ENCODE measurements around the gene XIRP2. TPM values are rescaled to one million over a fixed set of nuclear protein-coding genes. Genes with fewer than 3 reads are reported as not detected.

The XIRP2 gene
- total RNA-seq, 2 donors from 2014 or later: 0.06 to 3.1 TPM

GRCh38 chr2:166944909-166945308 is 56.6 kb downstream of the XIRP2 start:
- H3K4me1 ChIP-seq (replicated peaks): no peaks in the 10 kb centered on the region
- no peak overlapping the region for H3K27ac ChIP-seq
- no peak overlapping the region for H3K4me3 ChIP-seq
- H3K9me3 ChIP-seq: no peaks in the 10 kb centered on the region
- intact Hi-C loops (cut with DNase I): no loop called here
- no peaks in the 10 kb centered on the region for H3K36me3 ChIP-seq
- no peaks in the 10 kb centered on the region for H3K27me3 ChIP-seq (replicated peaks; ENCODE audit: insufficient read depth)
- DNase-seq (ENCODE audit: low spot score): no peak
- WGBS: 100% methylated on average over 1 of the region's 1 CpG
- TF ChIP-seq, protein P1, sequence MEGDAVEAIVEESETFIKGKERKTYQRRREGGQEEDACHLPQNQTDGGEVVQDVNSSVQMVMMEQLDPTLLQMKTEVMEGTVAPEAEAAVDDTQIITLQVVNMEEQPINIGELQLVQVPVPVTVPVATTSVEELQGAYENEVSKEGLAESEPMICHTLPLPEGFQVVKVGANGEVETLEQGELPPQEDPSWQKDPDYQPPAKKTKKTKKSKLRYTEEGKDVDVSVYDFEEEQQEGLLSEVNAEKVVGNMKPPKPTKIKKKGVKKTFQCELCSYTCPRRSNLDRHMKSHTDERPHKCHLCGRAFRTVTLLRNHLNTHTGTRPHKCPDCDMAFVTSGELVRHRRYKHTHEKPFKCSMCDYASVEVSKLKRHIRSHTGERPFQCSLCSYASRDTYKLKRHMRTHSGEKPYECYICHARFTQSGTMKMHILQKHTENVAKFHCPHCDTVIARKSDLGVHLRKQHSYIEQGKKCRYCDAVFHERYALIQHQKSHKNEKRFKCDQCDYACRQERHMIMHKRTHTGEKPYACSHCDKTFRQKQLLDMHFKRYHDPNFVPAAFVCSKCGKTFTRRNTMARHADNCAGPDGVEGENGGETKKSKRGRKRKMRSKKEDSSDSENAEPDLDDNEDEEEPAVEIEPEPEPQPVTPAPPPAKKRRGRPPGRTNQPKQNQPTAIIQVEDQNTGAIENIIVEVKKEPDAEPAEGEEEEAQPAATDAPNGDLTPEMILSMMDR (IDR thresholded peaks at IDR 0.05): no peak
- TF ChIP-seq POLR2A (IDR thresholded peaks at IDR 0.05) (no peak), POLR2AphosphoS5 (IDR thresholded peaks at IDR 0.05) (no peak)

DNA sequence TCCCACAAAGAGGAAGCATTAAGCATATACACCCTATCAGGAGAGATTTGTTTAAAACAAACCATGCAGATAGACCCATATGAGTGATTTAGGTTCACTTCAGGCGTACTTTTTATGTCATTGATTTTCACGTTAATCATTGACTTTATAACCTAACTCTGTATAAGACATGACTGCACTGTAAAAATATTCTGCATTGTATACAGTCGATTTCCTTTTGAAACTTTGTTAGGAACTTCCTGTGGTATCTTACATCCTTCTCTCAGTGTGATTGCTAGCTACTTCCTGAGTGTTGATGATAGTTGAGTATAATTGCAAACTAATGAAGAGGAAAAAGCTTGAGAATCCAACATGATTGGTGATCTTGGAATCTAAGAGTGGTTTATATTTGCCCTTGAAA is 69.4 kb downstream of the XIRP2 start:
- H3K27me3 ChIP-seq (replicated peaks; ENCODE audit: insufficient read depth): peaks cover 2% of the 10 kb centered on the region
- no peak overlapping the region for H3K4me3 ChIP-seq
- H3K9me3 ChIP-seq: no peaks in the 10 kb centered on the region
- TF ChIP-seq, protein P1 (IDR thresholded peaks at IDR 0.05): no peak
- TF ChIP-seq POLR2AphosphoS5 (IDR thresholded peaks at IDR 0.05) (no peak), POLR2A (IDR thresholded peaks at IDR 0.05) (no peak)
- no peaks in the 10 kb centered on the region for H3K36me3 ChIP-seq
- intact Hi-C loops (cut with DNase I): no loop called here
- 48% methylated on average over 3 of the region's 3 CpGs for WGBS
- no peak overlapping the region for H3K27ac ChIP-seq
- no peaks in the 10 kb centered on the region for H3K4me1 ChIP-seq (replicated peaks)
- no peak for DNase-seq (ENCODE audit: low spot score)

- WGBS: 67% methylated on average over 4 of the region's 4 CpGs
- Histone ChIP-seq H3K4me1 (replicated peaks) (no peaks in the 10 kb centered on the region), H3K4me3 (no peak overlapping the region), H3K27me3 (replicated peaks; ENCODE audit: insufficient read depth) (peaks cover 2% of the 10 kb centered on the region), H3K36me3 (no peaks in the 10 kb centered on the region), H3K9me3 (no peaks in the 10 kb centered on the region), H3K27ac (no peak overlapping the region)
- no peak for DNase-seq (ENCODE audit: low spot score)
- intact Hi-C loops (cut with DNase I): no loop called here
- TF ChIP-seq, protein P1 (IDR thresholded peaks at IDR 0.05): no peak
- no peak for TF ChIP-seq POLR2AphosphoS5 (IDR thresholded peaks at IDR 0.05)
- no peak for TF ChIP-seq POLR2A (IDR thresholded peaks at IDR 0.05)
Observed at GRCh38 chr2:166958986-166959481, 70.8 kb downstream of the XIRP2 start.

GRCh38 chr2:166959556-166959955 is 71.3 kb downstream of the XIRP2 start:
- Histone ChIP-seq H3K27ac (no peak overlapping the region), H3K36me3 (no peaks in the 10 kb centered on the region), H3K4me1 (replicated peaks) (no peaks in the 10 kb centered on the region), H3K27me3 (replicated peaks; ENCODE audit: insufficient read depth) (peaks cover 2% of the 10 kb centered on the region), H3K4me3 (no peak overlapping the region), H3K9me3 (no peaks in the 10 kb centered on the region)
- DNase-seq (ENCODE audit: low spot score): no peak
- 24% methylated on average over 1 of the region's 1 CpG for WGBS
- intact Hi-C loops (cut with DNase I): no loop called here
- TF ChIP-seq POLR2AphosphoS5 (IDR thresholded peaks at IDR 0.05): no peak

DNA sequence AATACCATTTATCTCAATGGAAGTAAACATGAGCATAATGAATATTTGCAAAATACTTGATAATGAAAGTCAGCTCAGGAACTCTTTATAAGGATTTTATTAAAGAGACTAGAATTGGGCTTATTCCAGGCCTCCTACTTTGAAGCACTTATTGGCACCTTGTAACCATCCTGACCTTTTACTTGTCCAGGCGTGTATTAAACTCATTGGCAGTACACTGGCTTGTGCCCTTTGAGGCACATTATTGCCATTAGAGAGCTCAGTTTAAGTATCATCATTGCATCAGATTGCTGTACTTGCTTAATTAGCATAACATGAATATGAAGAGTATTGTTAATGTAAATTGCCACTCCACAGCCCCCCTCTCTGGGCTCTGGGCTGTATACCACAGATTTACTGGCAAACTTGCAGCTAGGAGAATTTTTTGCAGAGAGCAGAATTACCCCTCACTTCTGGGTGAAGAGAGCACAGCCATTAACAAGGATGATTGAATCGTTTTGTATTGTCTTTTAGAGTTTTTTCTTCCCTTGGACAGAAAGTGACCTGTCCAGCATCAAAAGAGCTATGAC is 72.5 kb downstream of the XIRP2 start:
- no peak overlapping the region for H3K4me3 ChIP-seq
- DNase-seq (ENCODE audit: low spot score): no peak
- WGBS: 59% methylated on average over 2 of the region's 2 CpGs
- no peaks in the 10 kb centered on the region for H3K9me3 ChIP-seq
- no peaks in the 10 kb centered on the region for H3K36me3 ChIP-seq
- no peaks in the 10 kb centered on the region for H3K4me1 ChIP-seq (replicated peaks)
- TF ChIP-seq POLR2AphosphoS5 (IDR thresholded peaks at IDR 0.05): no peak
- TF ChIP-seq POLR2A (IDR thresholded peaks at IDR 0.05): no peak
- TF ChIP-seq, protein P1 (IDR thresholded peaks at IDR 0.05): no peak
- intact Hi-C loops (cut with DNase I): no loop called here
- H3K27ac ChIP-seq: no peak overlapping the region
- peaks cover 2% of the 10 kb centered on the region for H3K27me3 ChIP-seq (replicated peaks; ENCODE audit: insufficient read depth)

All from prostate gland (tissue), 2 donors.